Stimulated activated CD4-positive, alpha-beta T cell treated with anti-CD3 and anti-CD28 coated beads, TNF-alpha, amount 100 ng/mL, for 48 hours (primary cell): ENCODE measurements around the gene POP7.
A peak's percentile ranks its signal among the peaks of the same experiment; 100 is the strongest.
"Not testable (repeated sequence)": the region's sequence is repeated elsewhere in the genome, so short reads cannot be mapped to it uniquely, and the experiment has no call there.

Source experiments
- DNase-seq, 3 donors: peaks; one replicate each; pipeline ENCODE4 v3.0.0-alpha.2; 2020; ENCODE audit warnings: low read depth in 3 of 3

The POP7 gene

GRCh38 chr7:100705753-100706671 lies at the start of gene POP7:
Gene POP7 (plus strand): TSS chr7:100706121. CDS start chr7:100706831, 710 bp downstream.
- peak; percentile 97 to 99 (median 99) for DNase-seq

- DNase-seq = not testable (repeated sequence)
Observed at GRCh38 chr7:100662194-100662776, 43.6 kb upstream of the POP7 start.

- DNase-seq = no peak
Observed at GRCh38 chr7:100665168-100665726, 40.7 kb upstream of the POP7 start.

- no peak for DNase-seq
Observed at GRCh38 chr7:100667331-100668068, 38.4 kb upstream of the POP7 start.

GRCh38 chr7:100668069-100668449 lies 37.9 kb upstream of the POP7 start:
- no peak for DNase-seq

- DNase-seq = not testable (repeated sequence)
Observed at GRCh38 chr7:100669106-100669505, 36.8 kb upstream of the POP7 start.

- no peak for DNase-seq
Observed at GRCh38 chr7:100670074-100670473, 35.8 kb upstream of the POP7 start.

- DNase-seq = no peak
Observed at GRCh38 chr7:100671353-100672327, 34.3 kb upstream of the POP7 start.

GRCh38 chr7:100673302-100673941 lies 32.5 kb upstream of the POP7 start, which contains the start of gene GNB2:
Gene GNB2 (plus strand): TSS chr7:100673740. CDS start chr7:100676266, 2,526 bp downstream.
- peak; percentile 97 to 99 (median 98) for DNase-seq

- no peak for DNase-seq
Observed at GRCh38 chr7:100673942-100674410, 31.9 kb upstream of the POP7 start.

- no peak for DNase-seq
Observed at GRCh38 chr7:100674411-100675104, 31.4 kb upstream of the POP7 start.

GRCh38 chr7:100675105-100675451 lies 30.8 kb upstream of the POP7 start:
- no peak for DNase-seq

GRCh38 chr7:100675581-100676350 lies 30.2 kb upstream of the POP7 start:
- DNase-seq = peak; percentile 43 to 66 (median 61)

- DNase-seq = no peak
Observed at GRCh38 chr7:100676501-100677306, 29.2 kb upstream of the POP7 start.

- DNase-seq = no peak
Observed at GRCh38 chr7:100677308-100678267, 28.3 kb upstream of the POP7 start.

GRCh38 chr7:100678291-100678984 lies 27.5 kb upstream of the POP7 start:
- DNase-seq = no peak
